Bronchial epithelial cell (primary cell): ENCODE measurements around the gene LMAN2L. TPM values are rescaled to one million over a fixed set of nuclear protein-coding genes. Genes with fewer than 3 reads are reported as not detected.

ENCODE experiments used
- DNase-seq: peaks from one replicate; pipeline ENCODE4 v3.0.0-alpha.2; 2010; ENCODE audit warnings: low read depth
- FAIRE-seq: peaks from 2 replicates; lab custom pipeline; 2011; peaks lifted over from hg19 to GRCh38; lab: Jason Lieb, UNC
- H3K27me3 ChIP-seq: 2 replicates; pipeline ENCODE4 v1.5.1; 2011; ENCODE audit warnings: low read length; ENCODE audit not compliant: control insufficient read depth, insufficient read depth
- H3K36me3 ChIP-seq: 2 replicates; pipeline ENCODE4 v1.5.1; 2011; ENCODE audit warnings: low read length; ENCODE audit not compliant: control insufficient read depth, insufficient read depth
- H3K4me3 ChIP-seq: 2 replicates; pipeline ENCODE4 v1.5.1; 2011; ENCODE audit warnings: mild to moderate bottlenecking, low read depth, low read length, control low read depth
- total RNA-seq: library from RNA; depleted of rRNA; stranded (reverse); fragments of >200 nt; gene quantifications from 2 replicates; pipeline ENCODE4 v1.2.1, GENCODE V29; 2014
- TF ChIP-seq, protein P1 (sequence below): IDR thresholded peaks from 2 replicates; pipeline ENCODE4 v1.5.1; 2011; ENCODE audit warnings: mild to moderate bottlenecking, moderate library complexity, low read length, control low read depth, inconsistent platforms; ENCODE audit not compliant: insufficient read depth, severe bottlenecking

The LMAN2L gene
- total RNA-seq, 1 donor from 2014 or later, result 15.3 TPM

- TF ChIP-seq, protein P1, sequence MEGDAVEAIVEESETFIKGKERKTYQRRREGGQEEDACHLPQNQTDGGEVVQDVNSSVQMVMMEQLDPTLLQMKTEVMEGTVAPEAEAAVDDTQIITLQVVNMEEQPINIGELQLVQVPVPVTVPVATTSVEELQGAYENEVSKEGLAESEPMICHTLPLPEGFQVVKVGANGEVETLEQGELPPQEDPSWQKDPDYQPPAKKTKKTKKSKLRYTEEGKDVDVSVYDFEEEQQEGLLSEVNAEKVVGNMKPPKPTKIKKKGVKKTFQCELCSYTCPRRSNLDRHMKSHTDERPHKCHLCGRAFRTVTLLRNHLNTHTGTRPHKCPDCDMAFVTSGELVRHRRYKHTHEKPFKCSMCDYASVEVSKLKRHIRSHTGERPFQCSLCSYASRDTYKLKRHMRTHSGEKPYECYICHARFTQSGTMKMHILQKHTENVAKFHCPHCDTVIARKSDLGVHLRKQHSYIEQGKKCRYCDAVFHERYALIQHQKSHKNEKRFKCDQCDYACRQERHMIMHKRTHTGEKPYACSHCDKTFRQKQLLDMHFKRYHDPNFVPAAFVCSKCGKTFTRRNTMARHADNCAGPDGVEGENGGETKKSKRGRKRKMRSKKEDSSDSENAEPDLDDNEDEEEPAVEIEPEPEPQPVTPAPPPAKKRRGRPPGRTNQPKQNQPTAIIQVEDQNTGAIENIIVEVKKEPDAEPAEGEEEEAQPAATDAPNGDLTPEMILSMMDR, result no peak
- no peaks in the 10 kb centered on the region for H3K36me3 ChIP-seq
- H3K27me3 ChIP-seq, result no peaks in the 10 kb centered on the region
- H3K4me3 ChIP-seq, result no peak overlapping the region
- no peak for FAIRE-seq
- no peak for DNase-seq
These were observed 76.7 kb downstream of the LMAN2L start for GRCh38 chr2:96663177-96663576.

DNA sequence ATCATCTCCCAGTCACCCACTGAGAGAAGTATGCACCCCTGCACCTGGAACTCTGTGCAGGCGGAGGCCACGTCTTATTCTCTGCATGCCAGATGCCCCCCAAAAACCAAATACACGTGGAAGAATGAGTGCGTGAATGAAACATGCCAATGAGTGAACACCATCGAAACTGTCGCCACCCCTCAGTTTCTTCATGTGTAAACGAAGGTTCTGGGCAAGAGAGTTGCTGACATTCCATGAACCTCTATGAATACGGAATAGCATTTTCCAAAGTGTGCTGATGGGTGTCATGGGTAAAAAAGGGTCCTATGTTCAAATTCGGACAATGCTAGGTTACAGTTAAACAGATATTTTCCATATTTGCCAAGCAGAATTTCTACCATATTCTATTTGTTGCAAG is 77.5 kb downstream of the LMAN2L start:
- Histone ChIP-seq H3K4me3 (no peak overlapping the region), H3K36me3 (no peaks in the 10 kb centered on the region), H3K27me3 (no peaks in the 10 kb centered on the region)
- no peak for DNase-seq
- FAIRE-seq, result no peak
- TF ChIP-seq, protein P1, result no peak

- no peaks in the 10 kb centered on the region for H3K36me3 ChIP-seq
- DNase-seq, result no peak
- no peak overlapping the region for H3K4me3 ChIP-seq
- peak; percentile 32 for FAIRE-seq
- no peaks in the 10 kb centered on the region for H3K27me3 ChIP-seq
- TF ChIP-seq, protein P1, result no peak
These were observed 78.5 kb downstream of the LMAN2L start for GRCh38 chr2:96661324-96661723.

- Histone ChIP-seq H3K36me3 (no peaks in the 10 kb centered on the region), H3K4me3 (no peak overlapping the region), H3K27me3 (no peaks in the 10 kb centered on the region)
- no peak for FAIRE-seq
- no peak for DNase-seq
- TF ChIP-seq, protein P1, result no peak
These were observed 83.3 kb downstream of the LMAN2L start for GRCh38 chr2:96656540-96656939.

Other genes with a start within 250 kb of the LMAN2L start
- gene NEURL3, start 234.7 kb downstream of the LMAN2L start, total RNA-seq, result not detected in 2 replicates
- 2.9 and 3.7 TPM in 2 replicates for gene ARID5A, start 203.3 kb downstream of the LMAN2L start, total RNA-seq
- gene KANSL3, start 101.8 kb downstream of the LMAN2L start, total RNA-seq, result 16.3 and 21.3 TPM in 2 replicates
- under 0.01 TPM in 2 replicates for gene FER1L5, start 97.3 kb downstream of the LMAN2L start, total RNA-seq
- 3.4 and 5.5 TPM in 2 replicates for gene CNNM4, start 20.8 kb upstream of the LMAN2L start, total RNA-seq
- gene CNNM3, start 76.2 kb upstream of the LMAN2L start, total RNA-seq, result 5.9 and 6.1 TPM in 2 replicates
- 0.79 and 1.2 TPM in 2 replicates for gene ANKRD23, start 104.0 kb upstream of the LMAN2L start, total RNA-seq
- 5.8 and 8.2 TPM in 2 replicates for gene ANKRD39, start 118.0 kb upstream of the LMAN2L start, total RNA-seq
- 7.8 and 8.2 TPM in 2 replicates for gene SEMA4C, start 130.0 kb upstream of the LMAN2L start, total RNA-seq
- gene FAM178B, start 246.5 kb upstream of the LMAN2L start, total RNA-seq, result not detected in 2 replicates